ENCODE results near the gene PGGT1B.

Gene PGGT1B

GRCh38 chr5:115282131-115282530 lies 19.5 kb upstream of the PGGT1B start:
- TF ChIP-seq, protein P1, sequence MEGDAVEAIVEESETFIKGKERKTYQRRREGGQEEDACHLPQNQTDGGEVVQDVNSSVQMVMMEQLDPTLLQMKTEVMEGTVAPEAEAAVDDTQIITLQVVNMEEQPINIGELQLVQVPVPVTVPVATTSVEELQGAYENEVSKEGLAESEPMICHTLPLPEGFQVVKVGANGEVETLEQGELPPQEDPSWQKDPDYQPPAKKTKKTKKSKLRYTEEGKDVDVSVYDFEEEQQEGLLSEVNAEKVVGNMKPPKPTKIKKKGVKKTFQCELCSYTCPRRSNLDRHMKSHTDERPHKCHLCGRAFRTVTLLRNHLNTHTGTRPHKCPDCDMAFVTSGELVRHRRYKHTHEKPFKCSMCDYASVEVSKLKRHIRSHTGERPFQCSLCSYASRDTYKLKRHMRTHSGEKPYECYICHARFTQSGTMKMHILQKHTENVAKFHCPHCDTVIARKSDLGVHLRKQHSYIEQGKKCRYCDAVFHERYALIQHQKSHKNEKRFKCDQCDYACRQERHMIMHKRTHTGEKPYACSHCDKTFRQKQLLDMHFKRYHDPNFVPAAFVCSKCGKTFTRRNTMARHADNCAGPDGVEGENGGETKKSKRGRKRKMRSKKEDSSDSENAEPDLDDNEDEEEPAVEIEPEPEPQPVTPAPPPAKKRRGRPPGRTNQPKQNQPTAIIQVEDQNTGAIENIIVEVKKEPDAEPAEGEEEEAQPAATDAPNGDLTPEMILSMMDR (IDR thresholded peaks at IDR 0.05; ENCODE audit: low read depth, low read length, missing control alignments) = no peak
- no peak for DNase-seq (ENCODE audit: extremely low read depth, low read depth)
- no peak overlapping the region for H3K4me3 ChIP-seq (replicated peaks; ENCODE audit: low read depth, low read length)

GRCh38 chr5:115274584-115274983 lies 11.9 kb upstream of the PGGT1B start:
- no peak overlapping the region for H3K4me3 ChIP-seq (replicated peaks; ENCODE audit: low read depth, low read length)
- TF ChIP-seq, protein P1 (IDR thresholded peaks at IDR 0.05; ENCODE audit: low read depth, low read length, missing control alignments) = no peak

DNA sequence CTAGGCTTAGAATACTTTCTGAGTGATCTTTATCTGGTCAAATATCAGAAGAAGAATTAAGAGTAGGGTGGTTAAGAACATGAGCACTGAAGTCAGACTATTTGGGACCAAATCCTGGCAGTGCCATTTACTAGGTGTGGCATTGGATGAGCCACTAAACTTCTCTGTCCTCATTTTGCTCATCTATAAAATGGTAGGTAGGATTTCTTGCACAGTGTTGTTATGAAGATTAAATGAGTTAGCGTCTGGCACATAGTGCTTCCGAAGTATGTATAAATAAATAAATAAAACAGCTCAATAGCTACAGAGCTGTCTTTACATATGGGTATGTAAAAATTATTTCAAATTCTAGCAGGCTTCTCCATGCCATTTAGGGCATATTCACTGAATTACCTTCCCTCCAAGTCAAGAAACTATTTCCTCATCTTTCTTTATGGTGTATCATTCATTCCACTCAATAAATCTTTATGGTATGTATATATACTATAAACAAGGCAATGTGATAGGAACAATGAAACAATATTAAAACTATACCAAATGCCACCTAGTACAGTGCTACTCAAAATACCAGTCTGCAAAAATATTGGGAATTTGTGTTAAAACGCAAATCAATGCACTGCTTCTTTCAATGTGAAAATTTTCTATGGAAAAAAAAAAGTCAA lies 9.8 kb upstream of the PGGT1B start:
- DNase-seq (ENCODE audit: extremely low read depth, low read depth) = no peak
- TF ChIP-seq, protein P1 (IDR thresholded peaks at IDR 0.05; ENCODE audit: low read depth, low read length, missing control alignments) = no peak
- no peak overlapping the region for H3K4me3 ChIP-seq (replicated peaks; ENCODE audit: low read depth, low read length)

More at GRCh38 chr5:115274584-115274983, 11.9 kb upstream of the PGGT1B start:
- DNase-seq (ENCODE audit: extremely low read depth, low read depth) = no peak

DNA sequence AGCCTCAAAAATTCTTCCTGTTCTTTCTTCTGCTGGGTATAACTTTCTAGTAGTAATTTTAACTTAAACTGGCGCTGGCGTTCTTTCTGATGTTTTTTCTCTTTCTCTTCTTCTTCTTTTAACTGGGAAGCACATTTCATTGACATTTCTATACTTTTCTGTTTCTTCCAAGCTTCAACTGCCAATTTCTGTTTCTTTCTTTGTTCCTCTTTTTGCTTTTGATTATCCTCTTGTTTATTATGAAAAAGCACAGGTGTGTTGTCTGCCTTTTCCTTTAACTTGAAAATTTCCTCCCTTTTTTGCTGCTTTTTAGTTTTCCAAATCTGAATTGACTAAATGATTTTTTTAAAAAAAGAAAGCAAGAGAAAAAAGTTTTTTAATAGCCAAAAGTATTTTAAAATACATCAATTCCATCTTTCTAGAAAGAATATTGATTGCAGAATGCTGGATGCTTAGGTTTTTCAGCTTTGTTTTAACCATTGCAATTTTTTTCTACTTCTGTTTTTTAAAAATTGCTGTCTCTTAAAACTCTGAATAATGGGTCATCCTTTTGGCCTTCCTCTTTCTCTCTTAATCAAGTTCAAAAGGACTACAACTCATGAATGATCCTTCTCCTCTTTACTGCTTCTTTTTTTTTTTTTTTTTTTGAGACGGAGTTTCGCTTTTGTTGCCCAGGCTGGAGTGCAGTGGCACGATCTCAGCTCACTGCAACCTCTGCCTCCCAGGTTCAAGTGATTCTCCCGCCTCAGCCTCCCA lies 8.8 kb upstream of the PGGT1B start:
- TF ChIP-seq, protein P1 (IDR thresholded peaks at IDR 0.05; ENCODE audit: low read depth, low read length, missing control alignments) = no peak
- DNase-seq (ENCODE audit: extremely low read depth, low read depth) = no peak
- H3K4me3 ChIP-seq (replicated peaks; ENCODE audit: low read depth, low read length) = no peak overlapping the region

- no peak for DNase-seq (ENCODE audit: extremely low read depth, low read depth)
These were observed 4.9 kb upstream of the PGGT1B start for GRCh38 chr5:115267617-115268016.

GRCh38 chr5:115265220-115265619 lies 2.5 kb upstream of the PGGT1B start:
- TF ChIP-seq, protein P1 (IDR thresholded peaks at IDR 0.05; ENCODE audit: low read depth, low read length, missing control alignments) = no peak
- no peak for DNase-seq (ENCODE audit: extremely low read depth, low read depth)
- no peak overlapping the region for H3K4me3 ChIP-seq (replicated peaks; ENCODE audit: low read depth, low read length)

More at GRCh38 chr5:115267617-115268016, 4.9 kb upstream of the PGGT1B start:
- TF ChIP-seq, protein P1 (IDR thresholded peaks at IDR 0.05; ENCODE audit: low read depth, low read length, missing control alignments) = no peak
- H3K4me3 ChIP-seq (replicated peaks; ENCODE audit: low read depth, low read length) = no peak overlapping the region

Data from HFF-Myc (cell line).